ENCODE data around the gene TBC1D17.

GRCh38 chr19:49858088-49858985 lies 19.2 kb upstream of the TBC1D17 start:
- TF ChIP-seq POLR2AphosphoS5 (IDR thresholded peaks at IDR 0.05) (no peak), CTCF (IDR thresholded peaks at IDR 0.05) (no peak)
